Posterior cingulate gyrus (tissue), 11 donors: ENCODE data around the gene CLEC18B.
A peak's percentile ranks its signal among the peaks of the same experiment; 100 is the strongest.
"Not testable (repeated sequence)": the region's sequence is repeated elsewhere in the genome, so short reads cannot be mapped to it uniquely, and the experiment has no call there.

Experiments used
- DNase-seq, 10 donors: peaks; one replicate each; pipeline versions ENCODE4 v3.0.0 to v3.0.0-alpha.2; 2020 to 2021; ENCODE audit warnings: mixed read lengths in 3 of 10
- intact Hi-C: fragments of 100-400 bp; cut with DNase I; formaldehyde crosslinking; loops from one replicate; pipeline ENCODE4 v1.15.1; 2023

Gene CLEC18B

GRCh38 chr16:74409185-74409981 is 11.9 kb downstream of the CLEC18B start:
- DNase-seq: peak in 3 of 10 donors; percentile 50 to 80 (median 77)
- intact Hi-C loops: not testable (repeated sequence)

- intact Hi-C loops: not testable (repeated sequence)
- DNase-seq: peak in 2 of 10 donors; percentile 57 to 70
Measured at GRCh38 chr16:74407362-74407705, 13.9 kb downstream of the CLEC18B start.

- DNase-seq: peak in 2 of 10 donors; percentile 15 to 76
- intact Hi-C loops: not testable (repeated sequence)
Measured at GRCh38 chr16:74406600-74407361, 14.5 kb downstream of the CLEC18B start.

- intact Hi-C loops: not testable (repeated sequence)
- peak in 2 of 10 donors; percentile 9 to 11 for DNase-seq
Measured at GRCh38 chr16:74404148-74404933, 16.9 kb downstream of the CLEC18B start.

GRCh38 chr16:74400238-74400637 is 21.0 kb downstream of the CLEC18B start:
- intact Hi-C loops: not testable (repeated sequence)
- peak in 1 of 10 donors; percentile 55 for DNase-seq

- peak in 2 of 10 donors; percentile 73 to 87 for DNase-seq
- intact Hi-C loops: not testable (repeated sequence)
Measured at GRCh38 chr16:74398212-74398895, 22.9 kb downstream of the CLEC18B start.

GRCh38 chr16:74396521-74397017 is 24.7 kb downstream of the CLEC18B start:
- intact Hi-C loops: not testable (repeated sequence)
- DNase-seq: peak in 3 of 10 donors; percentile 61 to 91 (median 78)

- peak in 1 of 10 donors; percentile 22 for DNase-seq
- intact Hi-C loops: not testable (repeated sequence)
Measured at GRCh38 chr16:74394604-74395003, 26.7 kb downstream of the CLEC18B start.

GRCh38 chr16:74394131-74394530 is 27.1 kb downstream of the CLEC18B start:
- intact Hi-C loops: not testable (repeated sequence)
- DNase-seq: peak in 1 of 10 donors; percentile 56

GRCh38 chr16:74391454-74392050 is 29.7 kb downstream of the CLEC18B start:
- peak in 1 of 10 donors; percentile 36 for DNase-seq
- intact Hi-C loops: not testable (repeated sequence)

GRCh38 chr16:74382339-74383034 is 38.8 kb downstream of the CLEC18B start:
- intact Hi-C loops, DNase-seq: not testable (repeated sequence)

GRCh38 chr16:74373847-74374184 is 47.5 kb downstream of the CLEC18B start:
- DNase-seq: peak in 1 of 10 donors; percentile 55
- intact Hi-C loops: not testable (repeated sequence)

- intact Hi-C loops: no loop called here
- no peak for DNase-seq
Measured at GRCh38 chr16:74372953-74373846, 48.1 kb downstream of the CLEC18B start.

- intact Hi-C loops: no loop called here
Measured at GRCh38 chr16:74372369-74372768, 48.9 kb downstream of the CLEC18B start.

GRCh38 chr16:74370338-74371135 is 50.7 kb downstream of the CLEC18B start:
- DNase-seq: peak in 1 of 10 donors; percentile 64
- intact Hi-C loops: not testable (repeated sequence)

More at GRCh38 chr16:74372369-74372768, 48.9 kb downstream of the CLEC18B start:
- no peak for DNase-seq

GRCh38 chr16:74368002-74368911 is 53.0 kb downstream of the CLEC18B start:
- intact Hi-C loops: not testable (repeated sequence)

More at GRCh38 chr16:74368002-74368911, 53.0 kb downstream of the CLEC18B start:
- peak; percentile 90 to 100 (median 98) for DNase-seq
